HFF-Myc (cell line): ENCODE data around the gene CORT.

Experiments
- DNase-seq: peaks from one replicate; pipeline ENCODE4 v3.0.0-alpha.2; 2011; ENCODE audit warnings: low read depth; ENCODE audit errors: extremely low read depth
- H3K4me3 ChIP-seq: replicated peaks from 2 replicates; pipeline ENCODE4 v1.5.1; 2011; ENCODE audit warnings: low read depth, mild to moderate bottlenecking, control low read depth, low read length
- TF ChIP-seq, protein P1 (sequence below): IDR thresholded peaks from 2 replicates; pipeline ENCODE4 v1.5.1; 2012; ENCODE audit warnings: mild to moderate bottlenecking, low read depth, low read length, control low read depth; ENCODE audit errors: missing control alignments

The CORT gene

DNA sequence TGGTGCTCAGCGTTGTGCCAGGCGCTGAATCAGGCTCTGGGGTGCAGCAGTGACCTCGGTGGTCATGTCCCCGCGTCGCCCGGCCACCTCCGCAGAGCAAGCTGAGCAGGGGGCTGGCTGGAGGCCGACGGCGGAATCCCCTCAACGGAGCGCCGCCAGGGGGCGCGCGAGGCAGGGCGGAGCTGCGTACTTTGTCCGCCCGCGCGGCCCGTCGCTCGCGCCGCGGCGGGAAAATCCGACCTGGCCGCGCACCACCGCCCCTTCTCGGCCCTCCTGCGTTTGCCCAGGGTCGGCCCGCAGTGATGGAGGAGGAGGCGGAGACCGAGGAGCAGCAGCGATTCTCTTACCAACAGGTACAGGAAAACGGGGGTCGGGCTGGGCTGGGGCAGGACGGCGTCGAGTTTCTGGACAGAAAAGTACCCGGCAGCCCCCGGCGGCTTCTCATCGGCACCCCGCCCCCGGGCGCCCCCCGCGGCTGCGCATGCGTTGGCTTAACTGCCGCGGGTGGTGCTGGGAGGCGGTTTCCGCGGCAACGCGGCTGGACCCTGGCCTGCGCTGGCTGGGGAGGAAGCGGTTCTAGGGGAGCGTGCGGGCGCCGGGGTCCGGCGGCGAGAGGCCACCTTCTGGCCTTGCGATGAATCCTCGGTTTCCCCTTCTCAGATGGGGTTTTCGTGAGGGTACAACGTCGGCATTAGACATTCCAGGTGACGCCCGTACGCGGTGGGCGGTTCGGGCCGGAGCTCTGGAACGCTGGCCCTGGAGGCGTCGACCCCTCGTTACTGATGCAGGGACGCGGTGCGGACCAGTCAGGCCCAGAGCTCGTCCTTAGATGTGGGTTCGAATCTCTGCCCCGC is 19.4 kb upstream of the CORT start, which contains the start of gene CENPS:
CENPS (plus strand) TSS at position 218 of the 854 bp plus-strand sequence; CDS start at position 303, 85 bp downstream.
- TF ChIP-seq, protein P1, sequence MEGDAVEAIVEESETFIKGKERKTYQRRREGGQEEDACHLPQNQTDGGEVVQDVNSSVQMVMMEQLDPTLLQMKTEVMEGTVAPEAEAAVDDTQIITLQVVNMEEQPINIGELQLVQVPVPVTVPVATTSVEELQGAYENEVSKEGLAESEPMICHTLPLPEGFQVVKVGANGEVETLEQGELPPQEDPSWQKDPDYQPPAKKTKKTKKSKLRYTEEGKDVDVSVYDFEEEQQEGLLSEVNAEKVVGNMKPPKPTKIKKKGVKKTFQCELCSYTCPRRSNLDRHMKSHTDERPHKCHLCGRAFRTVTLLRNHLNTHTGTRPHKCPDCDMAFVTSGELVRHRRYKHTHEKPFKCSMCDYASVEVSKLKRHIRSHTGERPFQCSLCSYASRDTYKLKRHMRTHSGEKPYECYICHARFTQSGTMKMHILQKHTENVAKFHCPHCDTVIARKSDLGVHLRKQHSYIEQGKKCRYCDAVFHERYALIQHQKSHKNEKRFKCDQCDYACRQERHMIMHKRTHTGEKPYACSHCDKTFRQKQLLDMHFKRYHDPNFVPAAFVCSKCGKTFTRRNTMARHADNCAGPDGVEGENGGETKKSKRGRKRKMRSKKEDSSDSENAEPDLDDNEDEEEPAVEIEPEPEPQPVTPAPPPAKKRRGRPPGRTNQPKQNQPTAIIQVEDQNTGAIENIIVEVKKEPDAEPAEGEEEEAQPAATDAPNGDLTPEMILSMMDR: peak; percentile 76
- peak; percentile 46 for DNase-seq
- peak within 1 kb of the TSS; percentile 64 for H3K4me3 ChIP-seq

DNA sequence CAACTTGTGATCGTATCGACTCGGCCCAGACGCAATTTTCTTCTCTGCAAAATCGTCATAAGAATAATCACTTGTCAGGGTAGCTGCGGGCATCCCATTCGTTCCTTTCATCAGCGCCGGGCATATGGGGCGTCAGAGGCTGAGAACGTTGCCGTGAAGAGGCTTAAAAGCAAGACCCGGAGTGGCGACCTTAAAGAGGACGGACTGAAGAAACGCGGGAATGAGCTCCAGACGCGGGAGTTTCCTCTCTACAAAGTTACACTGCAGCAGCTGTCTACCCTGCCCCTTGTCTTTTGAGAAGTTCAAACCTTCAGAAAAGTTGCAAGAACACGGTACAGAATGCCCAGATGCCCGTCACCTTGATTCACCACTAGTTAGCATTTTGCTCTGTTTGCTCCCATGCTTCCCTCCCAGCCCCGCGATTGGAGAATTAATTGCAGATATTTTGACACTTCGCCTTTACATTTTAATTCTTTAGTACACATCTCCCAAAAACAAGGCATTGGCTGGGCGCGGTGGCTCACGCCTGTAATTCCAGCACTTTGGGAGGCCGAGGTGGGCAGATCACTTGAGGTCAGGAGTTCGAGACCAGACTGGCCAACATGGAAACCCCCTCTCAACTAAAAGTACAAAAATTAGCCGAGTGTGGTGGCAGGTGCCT is 18.6 kb upstream of the CORT start:
- H3K4me3 ChIP-seq: peak overlapping the region; percentile 64
- DNase-seq: no peak
- TF ChIP-seq, protein P1: no peak

DNA sequence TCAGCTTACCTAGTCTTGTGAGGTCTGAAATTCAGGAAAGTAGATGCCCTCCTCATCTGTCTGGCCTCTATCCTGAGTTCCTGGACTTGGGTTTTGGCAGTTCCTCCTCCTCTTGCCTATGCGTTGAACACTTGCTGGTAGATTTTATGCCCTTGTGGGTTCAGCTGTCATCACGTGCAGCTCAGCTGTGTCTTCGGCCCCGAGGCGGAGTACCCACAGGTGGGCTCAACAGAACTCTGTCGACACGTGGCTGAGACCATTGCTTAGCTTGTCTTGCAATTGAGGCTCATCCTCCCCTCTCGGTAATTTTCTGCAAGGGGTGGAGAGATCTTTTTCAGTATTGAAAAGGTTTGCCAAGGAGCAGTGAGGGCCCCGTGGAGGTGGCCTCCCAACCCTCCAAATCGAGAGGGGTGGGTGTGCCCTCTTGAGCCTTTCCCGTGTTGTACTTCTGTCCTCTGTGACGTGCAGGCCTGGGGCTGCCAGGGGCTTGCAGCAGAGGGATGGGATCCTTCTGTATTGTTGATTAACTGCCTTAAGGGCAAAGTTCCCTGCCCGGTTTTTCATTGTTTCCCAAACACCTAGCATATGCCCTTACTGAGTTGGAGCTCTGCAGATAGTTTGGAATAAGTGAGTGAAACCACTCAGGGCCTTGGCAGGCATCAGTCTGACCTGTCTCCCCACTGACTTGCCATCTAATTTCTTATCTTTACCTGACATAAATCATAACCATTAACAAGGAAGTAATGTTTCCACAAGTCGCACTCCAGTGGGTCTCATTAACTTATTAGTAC is 16.7 kb upstream of the CORT start:
- H3K4me3 ChIP-seq: no peak overlapping the region
- no peak for DNase-seq
- TF ChIP-seq, protein P1: no peak

DNA sequence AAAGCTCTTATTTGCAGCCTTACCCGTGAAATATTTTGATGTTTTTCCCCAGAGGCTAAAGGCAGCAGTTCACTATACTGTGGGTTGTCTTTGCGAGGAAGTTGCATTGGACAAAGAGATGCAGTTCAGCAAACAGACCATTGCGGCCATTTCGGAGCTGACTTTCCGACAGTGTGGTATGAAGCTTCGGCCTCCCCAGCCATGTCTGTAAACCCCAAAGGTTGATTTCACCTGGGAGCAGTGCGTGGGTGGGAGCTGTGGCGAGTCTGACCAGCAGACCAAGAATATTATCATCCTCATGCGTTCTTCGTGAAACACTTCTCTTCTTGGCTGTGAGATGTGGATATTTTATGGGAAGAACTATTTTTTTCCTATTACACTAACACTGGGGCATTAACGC is 16.0 kb upstream of the CORT start:
- no peak for DNase-seq
- TF ChIP-seq, protein P1: no peak
- H3K4me3 ChIP-seq: no peak overlapping the region

DNA sequence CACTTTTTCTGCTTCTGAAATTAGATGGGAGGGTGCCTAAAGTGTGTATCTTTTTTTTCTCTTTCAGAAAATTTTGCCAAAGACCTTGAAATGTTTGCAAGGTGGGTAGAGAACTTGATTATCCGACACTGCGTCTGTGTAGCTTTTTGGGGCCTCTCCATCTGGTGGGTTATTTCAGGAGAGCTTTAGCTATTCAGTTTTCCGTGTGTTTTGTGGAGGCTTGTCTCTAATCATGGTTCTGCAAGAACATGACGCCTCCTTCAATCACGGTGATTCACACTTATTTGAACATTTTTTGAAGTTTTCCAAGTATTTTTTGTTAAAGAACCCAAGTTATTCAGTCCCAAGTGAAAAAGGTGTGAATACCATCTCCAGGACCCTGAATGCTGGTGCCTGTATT is 15.2 kb upstream of the CORT start:
- no peak for DNase-seq
- TF ChIP-seq, protein P1: no peak
- H3K4me3 ChIP-seq: no peak overlapping the region

DNA sequence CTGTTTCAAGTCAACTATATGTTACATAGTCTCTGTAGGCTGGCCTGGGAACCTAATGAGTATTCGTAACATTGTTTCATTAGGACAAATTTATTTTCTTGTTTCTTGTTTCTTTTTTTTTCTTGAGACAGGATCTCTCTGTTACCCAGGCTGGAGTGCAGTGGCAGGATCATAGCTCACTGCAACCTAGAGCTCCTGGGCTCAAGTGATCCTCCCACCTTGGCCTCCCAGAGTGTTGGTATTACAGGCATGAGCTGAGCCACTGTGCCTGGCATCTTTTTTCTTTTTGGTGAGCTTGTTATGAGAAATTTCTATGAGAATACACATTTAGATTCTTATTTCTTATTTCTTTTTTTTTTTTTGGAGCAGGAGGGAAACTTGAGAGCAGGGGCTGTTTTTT is 12.8 kb upstream of the CORT start:
- H3K4me3 ChIP-seq: no peak overlapping the region
- TF ChIP-seq, protein P1: no peak
- DNase-seq: no peak
